ENCODE measurements around the gene GPR82. TPM values are rescaled to one million over a fixed set of nuclear protein-coding genes. Genes with fewer than 3 reads are reported as not detected.

The GPR82 gene
- total and polyA plus RNA-seq, 2 donors from 2014 or later, result 0.15 to 0.98 TPM

DNA sequence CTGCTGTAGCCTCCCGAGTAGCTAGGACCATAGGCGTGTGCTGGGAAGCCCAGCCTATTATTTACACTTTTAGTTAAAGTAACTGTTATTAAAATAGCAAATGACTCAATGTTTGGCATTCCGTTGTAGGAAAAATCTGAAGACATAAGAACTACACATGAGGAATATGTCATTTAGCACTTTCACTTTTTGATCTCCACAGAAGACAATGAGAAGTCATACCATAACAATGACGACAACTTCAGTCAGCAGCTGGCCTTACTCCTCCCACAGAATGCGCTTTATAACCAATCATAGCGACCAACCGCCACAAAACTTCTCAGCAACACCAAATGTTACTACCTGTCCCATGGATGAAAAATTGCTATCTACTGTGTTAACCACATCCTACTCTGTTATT lies 28.6 kb upstream of the GPR82 start:
- Histone ChIP-seq H3K27ac (ENCODE audit: low read depth in 2 of 2, low read length in 2 of 2) (no peak overlapping the region), H3K9ac (ENCODE audit: low read length in 3 of 3) (no peak overlapping the region), H3K36me3 (ENCODE audit: control insufficient read depth in 2 of 3, insufficient read depth in 3 of 3, low read length in 3 of 3) (no peaks in the 10 kb centered on the region), H3K4me3 (ENCODE audit: low read length in 3 of 3) (no peak overlapping the region), H3K27me3 (ENCODE audit: control insufficient read depth, insufficient read depth, low read length) (no peaks in the 10 kb centered on the region), H3K4me1 (ENCODE audit: control insufficient read depth in 2 of 3, insufficient read depth in 2 of 3, low read depth in 1 of 3, low read length in 3 of 3) (no peaks in the 10 kb centered on the region), H3K9me3 (ENCODE audit: control insufficient read depth in 2 of 3, insufficient read depth in 1 of 3, low read length in 3 of 3) (no peaks in the 10 kb centered on the region)
- FAIRE-seq (no peak), DNase-seq (no peak)
- TF ChIP-seq CTCF (IDR thresholded peaks at IDR 0.05; ENCODE audit: borderline replicate concordance, extremely low read depth, insufficient read depth), result no peak
- intact Hi-C loops (cut with DNase I), result no loop called here

DNA sequence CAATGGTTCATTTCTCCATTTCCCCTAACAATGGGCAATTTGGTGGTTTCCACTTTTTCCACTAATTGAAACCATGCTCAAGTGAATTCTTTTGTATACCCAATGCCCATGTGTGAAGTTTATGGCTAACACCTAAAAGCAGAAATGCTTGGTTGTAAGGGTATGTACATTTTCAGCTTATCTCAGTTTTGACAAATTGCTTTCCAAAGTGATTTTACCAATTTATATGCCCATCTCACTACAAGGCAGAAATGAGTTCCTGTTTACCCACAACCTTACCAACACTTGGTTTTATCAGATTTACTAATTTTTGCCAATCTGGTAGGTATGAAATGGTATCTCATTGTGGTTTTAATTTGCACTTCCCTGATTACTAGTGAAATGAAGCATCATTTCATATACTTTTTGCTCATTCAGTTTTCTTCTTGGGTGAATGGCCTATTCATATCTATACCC lies 20.4 kb upstream of the GPR82 start:
- intact Hi-C loops (cut with DNase I), result no loop called here
- no peaks in the 10 kb centered on the region for H3K9me3 ChIP-seq (ENCODE audit: control insufficient read depth in 2 of 3, insufficient read depth in 1 of 3, low read length in 3 of 3)
- no peak for DNase-seq
- no peak for FAIRE-seq
- peaks cover 0 to 2% (median 0%) of the 10 kb centered on the region in 3 donors for H3K4me1 ChIP-seq (ENCODE audit: control insufficient read depth in 2 of 3, insufficient read depth in 2 of 3, low read depth in 1 of 3, low read length in 3 of 3)
- H3K9ac ChIP-seq (ENCODE audit: low read length in 3 of 3), result no peak overlapping the region
- H3K4me3 ChIP-seq (ENCODE audit: low read length in 3 of 3), result no peak overlapping the region
- H3K36me3 ChIP-seq (ENCODE audit: control insufficient read depth in 2 of 3, insufficient read depth in 3 of 3, low read length in 3 of 3), result no peaks in the 10 kb centered on the region
- H3K27ac ChIP-seq (ENCODE audit: low read depth in 2 of 2, low read length in 2 of 2), result no peak overlapping the region
- peaks cover 2% of the 10 kb centered on the region for H3K27me3 ChIP-seq (ENCODE audit: control insufficient read depth, insufficient read depth, low read length)
- no peak for TF ChIP-seq CTCF (IDR thresholded peaks at IDR 0.05; ENCODE audit: borderline replicate concordance, extremely low read depth, insufficient read depth)

DNA sequence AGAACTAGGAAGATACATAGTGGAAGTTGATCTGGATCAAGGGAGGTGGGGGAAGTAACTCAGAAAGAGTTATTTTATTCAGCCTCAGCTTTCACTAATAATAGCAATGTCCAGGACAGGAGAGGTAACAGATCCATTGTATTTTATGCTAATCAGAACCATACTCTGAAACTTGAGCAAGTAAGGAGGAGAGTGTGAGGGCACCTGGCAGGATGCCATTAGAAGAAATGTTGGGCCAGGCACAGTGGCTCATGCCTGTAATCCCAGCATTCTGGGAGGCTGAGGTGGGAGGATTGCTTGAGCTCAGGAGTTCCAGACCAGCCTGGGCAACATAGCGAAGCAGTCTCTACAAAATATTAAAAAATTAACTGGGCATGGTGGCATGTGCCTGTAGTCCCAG lies 18.9 kb upstream of the GPR82 start:
- Histone ChIP-seq H3K27me3 (ENCODE audit: control insufficient read depth, insufficient read depth, low read length) (peaks cover 2% of the 10 kb centered on the region), H3K36me3 (ENCODE audit: control insufficient read depth in 2 of 3, insufficient read depth in 3 of 3, low read length in 3 of 3) (no peaks in the 10 kb centered on the region), H3K27ac (ENCODE audit: low read depth in 2 of 2, low read length in 2 of 2) (no peak overlapping the region), H3K4me1 (ENCODE audit: control insufficient read depth in 2 of 3, insufficient read depth in 2 of 3, low read depth in 1 of 3, low read length in 3 of 3) (peaks cover 0 to 2% (median 0%) of the 10 kb centered on the region in 3 donors), H3K9me3 (ENCODE audit: control insufficient read depth in 2 of 3, insufficient read depth in 1 of 3, low read length in 3 of 3) (no peaks in the 10 kb centered on the region), H3K4me3 (ENCODE audit: low read length in 3 of 3) (no peak overlapping the region), H3K9ac (ENCODE audit: low read length in 3 of 3) (no peak overlapping the region)
- intact Hi-C loops (cut with DNase I), result no loop called here
- DNase-seq, result no peak
- FAIRE-seq, result no peak
- TF ChIP-seq CTCF (IDR thresholded peaks at IDR 0.05; ENCODE audit: borderline replicate concordance, extremely low read depth, insufficient read depth), result no peak
